Tibial nerve (tissue), 4 donors: ENCODE results near the gene LILRB3. TPM values are rescaled to one million over a fixed set of nuclear protein-coding genes. Genes with fewer than 3 reads are reported as not detected.

ENCODE experiments used
- DNase-seq, 2 donors: peaks; one replicate each; pipeline ENCODE4 v3.0.0-alpha.2; 2019; ENCODE audit warnings: low spot score in 2 of 2
- H3K27ac ChIP-seq, 4 donors: fragments of 200-600 bp; sonication (generic) in 3 of 4; one replicate each; pipeline ENCODE4 v1.5.1; 2017 to 2019; ENCODE audit warnings: mild to moderate bottlenecking in 1 of 4
- H3K27me3 ChIP-seq, 2 donors: fragments of 200-600 bp; sonication (generic) in 1 of 2; one replicate each; pipeline versions ENCODE4 v1.5.1 to v1.6.0; 2017 to 2019
- H3K36me3 ChIP-seq, 3 donors: fragments of 200-600 bp; sonication (generic); one replicate each; pipeline ENCODE4 v1.5.1; 2018 to 2019
- H3K4me1 ChIP-seq, 4 donors: fragments of 200-600 bp; sonication (generic) in 3 of 4; one replicate each; pipeline ENCODE4 v1.5.1; 2017 to 2019
- H3K4me3 ChIP-seq, 4 donors: fragments of 200-600 bp; sonication (generic) in 3 of 4; one replicate each; pipeline ENCODE4 v1.5.1; 2017 to 2019; ENCODE audit warnings: mild to moderate bottlenecking in 1 of 4, moderate library complexity in 1 of 4
- H3K9me3 ChIP-seq, 4 donors: fragments of 200-600 bp; sonication (generic) in 3 of 4; one replicate each; pipeline ENCODE4 v1.5.1; 2017 to 2019
- CTCF ChIP-seq, 5 experiments: fragments of 200-600 bp in 3 of 5; fragments of 450-650 bp in 2 of 5; sonication (generic) in 3 of 5; IDR thresholded peaks; one replicate each; pipeline ENCODE4 v1.5.1; 2016 to 2019; ENCODE audit warnings: antibody characterized with exemption in 5 of 5, mild to moderate bottlenecking in 3 of 5, moderate library complexity in 2 of 5
- EP300 ChIP-seq, 2 donors: sonication (generic); formaldehyde crosslinking; IDR thresholded peaks; one replicate each; pipeline ENCODE4 v1.6.1; 2017; ENCODE audit warnings: antibody characterized with exemption in 2 of 2, mild to moderate bottlenecking in 1 of 2
- POLR2A ChIP-seq, 2 donors: fragments of 450-650 bp; IDR thresholded peaks; one replicate each; pipeline ENCODE4 v1.6.1; 2017; ENCODE audit warnings: antibody characterized with exemption in 2 of 2, mild to moderate bottlenecking in 2 of 2, moderate library complexity in 2 of 2
- WGBS, 2 donors: methylation state at CpG; one replicate each; pipeline ENCODE4 v1.1.5; 2018; 5-methylcytosine and 5-hydroxymethylcytosine counted together
- total RNA-seq, 4 donors: library from RNA; depleted of rRNA; stranded (reverse); fragments of >200 nt; gene quantifications; one replicate each; pipeline ENCODE4 v1.1.0, GENCODE V29; 2016

Gene LILRB3
- total RNA-seq, 4 donors from 2014 or later = 4.4 to 98.1 (median 16.5) TPM

GRCh38 chr19:54190503-54191010 lies 32.2 kb downstream of the LILRB3 start:
- 0% methylated on average over 49 of the region's 56 CpGs for WGBS, 2 donors
- H3K9me3 ChIP-seq = no peaks in the 10 kb centered on the region
- peak; percentile 99 to 100 for DNase-seq

DNA sequence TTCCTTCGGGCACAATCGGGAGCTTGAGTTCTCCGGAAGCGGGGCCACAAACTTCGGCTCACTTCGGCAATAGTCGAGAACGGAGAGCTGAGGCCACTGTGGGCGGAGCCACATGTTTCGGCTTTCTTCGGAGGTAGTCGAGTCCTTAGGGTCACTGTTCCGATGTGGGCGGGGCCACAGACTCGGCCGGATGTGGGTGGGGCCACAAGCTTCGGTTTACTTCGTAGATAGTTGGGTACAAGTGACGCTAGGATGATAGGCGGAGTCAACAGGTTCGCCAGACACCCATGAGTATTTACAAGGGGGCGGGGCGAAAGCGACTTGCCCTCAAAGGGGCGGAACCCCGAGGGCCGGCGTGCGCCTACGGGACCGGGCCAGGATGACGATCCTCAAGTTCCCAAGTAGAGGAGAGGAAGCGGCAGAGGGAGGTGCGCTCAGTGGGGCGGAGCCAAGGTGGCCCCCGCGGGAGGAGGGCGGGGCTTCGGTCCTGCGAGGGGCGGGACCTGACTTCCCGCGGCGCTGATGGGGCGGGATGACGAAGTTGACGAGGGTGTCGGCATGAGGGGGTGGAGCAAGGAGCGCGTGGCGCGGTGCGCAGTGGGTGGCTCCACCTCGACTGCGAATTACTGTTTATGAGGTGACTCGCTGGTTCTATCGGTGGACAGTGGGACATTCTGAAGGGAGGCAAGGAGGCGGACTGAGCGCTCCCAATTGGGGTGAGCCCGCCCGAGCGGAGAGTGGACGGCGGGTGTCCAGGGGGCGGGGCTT lies 32.9 kb downstream of the LILRB3 start:
- Histone ChIP-seq H3K4me3 (peak overlapping the region; percentile 68 to 90 (median 86)), H3K27me3 (no peaks in the 10 kb centered on the region), H3K9me3 (no peaks in the 10 kb centered on the region), H3K27ac (peak overlapping the region; percentile 94 to 99 (median 97)), H3K4me1 (peaks cover 4 to 27% (median 20%) of the 10 kb centered on the region in 4 donors), H3K36me3 (peaks cover 0 to 28% (median 7%) of the 10 kb centered on the region in 3 donors)
- peak; percentile 100 for DNase-seq
- 0% methylated on average over 27 to 56 of the region's 65 CpGs for WGBS, 2 donors
- TF ChIP-seq CTCF (IDR thresholded peaks at IDR 0.05) = peak in 1 of 5 experiments; percentile 11
- TF ChIP-seq EP300 (IDR thresholded peaks at IDR 0.05) = peak; percentile 92 to 98
- TF ChIP-seq POLR2A (IDR thresholded peaks at IDR 0.05) = peak; percentile 54 to 73

More at GRCh38 chr19:54190503-54191010, 32.2 kb downstream of the LILRB3 start:
- H3K36me3 ChIP-seq = peaks cover 0 to 34% (median 7%) of the 10 kb centered on the region in 3 donors
- no peaks in the 10 kb centered on the region for H3K27me3 ChIP-seq
- peak overlapping the region; percentile 70 to 90 (median 88) for H3K4me3 ChIP-seq
- TF ChIP-seq EP300 (IDR thresholded peaks at IDR 0.05) (peak in 1 of 2 donors; percentile 98), POLR2A (IDR thresholded peaks at IDR 0.05) (no peak)
- peak overlapping the region; percentile 94 to 99 (median 97) for H3K27ac ChIP-seq
- H3K4me1 ChIP-seq = peaks cover 4 to 27% (median 20%) of the 10 kb centered on the region in 4 donors

DNA sequence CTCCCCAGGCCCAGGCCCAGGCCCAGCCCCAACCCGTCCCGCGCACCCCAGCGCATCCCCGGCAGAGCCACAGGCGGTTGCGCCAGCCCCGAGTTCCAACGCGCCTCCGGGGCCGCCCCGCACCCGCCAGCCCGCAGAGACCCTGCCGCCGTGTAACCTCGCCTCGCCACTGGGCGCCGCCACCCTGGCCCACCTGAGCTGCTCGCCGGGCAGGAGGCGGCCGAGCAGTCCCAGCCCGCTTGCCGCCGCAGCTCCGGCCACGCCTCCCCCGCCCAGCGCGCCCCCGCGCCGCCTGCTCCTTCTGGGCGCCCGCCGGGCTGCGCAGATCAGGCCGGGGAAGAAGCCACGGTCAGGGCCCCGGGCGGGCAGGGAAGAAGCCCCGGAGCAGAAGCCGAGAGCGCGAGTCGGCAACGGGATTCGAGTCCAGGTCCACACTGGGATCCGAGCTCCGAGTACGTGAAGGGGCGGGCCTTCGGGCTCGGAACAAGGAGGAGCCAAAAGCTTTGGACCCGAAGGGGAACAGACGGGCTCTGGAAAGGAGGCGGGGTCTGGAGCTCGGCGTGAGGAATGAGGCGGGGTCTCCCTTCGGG lies 33.6 kb downstream of the LILRB3 start, which contains the start of gene MBOAT7:
MBOAT7 (minus strand) TSS at position 436 of the 590 bp plus-strand sequence. CDS start 1,072 bp downstream, outside the sequence.
- Histone ChIP-seq H3K4me3 (peak within 1 kb of the TSS; percentile 68 to 90 (median 86)), H3K9me3 (no peaks in the 10 kb centered on the region), H3K27ac (peak within 1 kb of the TSS; percentile 94 to 99 (median 97)), H3K36me3 (peaks cover 0 to 21% (median 7%) of the 10 kb centered on the region in 3 donors), H3K27me3 (no peaks in the 10 kb centered on the region), H3K4me1 (peaks cover 4 to 27% (median 20%) of the 10 kb centered on the region in 4 donors)
- TF ChIP-seq POLR2A (IDR thresholded peaks at IDR 0.05) (peak; percentile 45 to 78), EP300 (IDR thresholded peaks at IDR 0.05) (peak in 1 of 2 donors; percentile 84), CTCF (IDR thresholded peaks at IDR 0.05) (peak in 4 of 5 experiments; percentile 22 to 59 (median 42))
- DNase-seq = no peak
- 0% methylated on average over 17 to 30 of the region's 64 CpGs for WGBS, 2 donors

DNA sequence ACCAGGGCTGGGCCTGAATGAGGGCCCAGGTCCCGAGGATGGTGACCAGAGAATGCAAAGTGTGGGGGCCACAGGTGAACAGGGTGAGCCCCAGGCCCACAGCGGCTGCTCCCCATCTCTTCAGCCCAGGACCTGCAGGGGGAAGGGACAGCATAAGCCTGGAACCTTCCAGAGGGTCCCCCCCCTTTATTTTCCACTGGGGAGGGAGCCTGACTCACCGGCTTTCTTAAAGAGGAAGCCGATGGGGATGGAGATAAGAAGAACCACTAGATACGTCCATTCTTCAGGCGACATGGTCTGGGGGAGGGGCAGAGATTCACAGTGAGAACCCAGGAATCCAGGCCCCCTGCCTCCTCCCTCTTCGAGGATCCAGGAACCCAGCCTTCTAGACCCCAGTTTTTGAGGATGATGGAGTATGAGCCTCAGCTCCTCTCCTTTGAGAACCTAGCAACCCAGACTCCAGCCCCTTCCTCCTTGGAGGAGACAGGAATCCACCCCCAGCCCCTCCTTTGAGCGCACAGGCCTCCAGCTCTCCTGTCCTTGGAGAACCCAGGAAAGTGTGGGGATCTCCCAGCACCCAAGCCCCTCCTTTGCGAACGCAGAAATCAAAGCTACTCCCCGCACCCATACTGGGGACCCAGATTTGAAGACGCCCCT lies 34.5 kb downstream of the LILRB3 start:
- H3K4me3 ChIP-seq = peak overlapping the region; percentile 68 to 90 (median 86)
- DNase-seq = no peak
- 19 to 21% methylated on average over 8 to 12 of the region's 12 CpGs for whole genome bisulfite sequencing, 2 donors
- no peaks in the 10 kb centered on the region for H3K9me3 ChIP-seq
- peaks cover 4 to 27% (median 20%) of the 10 kb centered on the region in 4 donors for H3K4me1 ChIP-seq
- no peaks in the 10 kb centered on the region for H3K27me3 ChIP-seq
- peaks cover 0 to 17% (median 5%) of the 10 kb centered on the region in 3 donors for H3K36me3 ChIP-seq
- peak overlapping the region; percentile 94 to 99 (median 97) for H3K27ac ChIP-seq
- no peak for TF ChIP-seq POLR2A (IDR thresholded peaks at IDR 0.05)
- peak in 1 of 2 donors; percentile 18 for TF ChIP-seq EP300 (IDR thresholded peaks at IDR 0.05)
- TF ChIP-seq CTCF (IDR thresholded peaks at IDR 0.05) = no peak

DNA sequence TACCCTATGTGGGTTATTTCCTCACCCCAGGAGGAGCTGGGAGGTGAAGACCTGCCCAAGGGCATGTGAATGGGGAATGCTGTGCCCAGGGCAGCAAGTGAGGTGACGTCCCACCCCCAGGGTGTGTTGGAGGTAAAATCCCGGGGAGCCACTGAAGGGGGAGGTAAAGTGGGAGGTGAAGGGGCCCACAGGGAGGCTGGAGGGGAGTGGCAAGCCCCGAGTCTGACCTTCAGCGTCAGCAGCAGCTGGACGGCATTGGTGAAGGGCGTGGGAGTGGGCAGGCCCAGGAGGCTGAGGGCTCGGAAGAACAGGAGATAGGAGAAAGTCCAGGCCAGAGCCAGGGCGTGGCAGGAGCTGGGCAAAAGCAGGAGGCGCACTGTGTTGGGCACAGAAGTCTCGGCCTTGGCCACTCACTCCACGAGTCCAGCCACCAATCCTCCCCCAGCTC lies 35.8 kb downstream of the LILRB3 start:
- no peak for TF ChIP-seq POLR2A (IDR thresholded peaks at IDR 0.05)
- TF ChIP-seq EP300 (IDR thresholded peaks at IDR 0.05) = no peak
- no peak for TF ChIP-seq CTCF (IDR thresholded peaks at IDR 0.05)
- no peak overlapping the region for H3K4me3 ChIP-seq
- H3K27me3 ChIP-seq = no peaks in the 10 kb centered on the region
- peaks cover 0 to 20% (median 0%) of the 10 kb centered on the region in 3 donors for H3K36me3 ChIP-seq
- DNase-seq = no peak
- 70 to 75% methylated on average over 11 of the region's 11 CpGs for WGBS, 2 donors
- no peaks in the 10 kb centered on the region for H3K9me3 ChIP-seq
- peak overlapping the region in 1 of 4 donors; percentile 99 for H3K27ac ChIP-seq
- peaks cover 2 to 19% (median 16%) of the 10 kb centered on the region in 4 donors for H3K4me1 ChIP-seq
